ENCODE results near the gene FLYWCH2. TPM values are rescaled to one million over a fixed set of nuclear protein-coding genes. Genes with fewer than 3 reads are reported as not detected.
"Not testable (repeated sequence)": the region's sequence is repeated elsewhere in the genome, so short reads cannot be mapped to it uniquely, and the experiment has no call there.

The FLYWCH2 gene
- total RNA-seq, 2 donors from 2014 or later = 52.2 to 53.2 TPM

- Histone ChIP-seq H3K36me3 (peaks cover 84% of the 10 kb centered on the region), H3K27me3 (replicated peaks; ENCODE audit: insufficient read depth) (no peaks in the 10 kb centered on the region), H3K4me3 (no peak overlapping the region), H3K9me3 (no peaks in the 10 kb centered on the region), H3K27ac (no peak overlapping the region), H3K4me1 (ENCODE audit: control insufficient read depth in 1 of 2, low read depth in 2 of 2) (no peaks in the 10 kb centered on the region)
- ATAC-seq (ENCODE audit: insufficient number of reproducible peaks, low FRiP score, low read depth) = no peak
- no peak for DNase-seq (ENCODE audit: low spot score)
- no peak for TF ChIP-seq CTCF (IDR thresholded peaks at IDR 0.05)
Measured at GRCh38 chr16:2936436-2937011, 53.5 kb downstream of the FLYWCH2 start.

- no peak for TF ChIP-seq CTCF (IDR thresholded peaks at IDR 0.05)
- H3K9me3 ChIP-seq = no peaks in the 10 kb centered on the region
- H3K4me3 ChIP-seq = no peak overlapping the region
- H3K4me1 ChIP-seq (ENCODE audit: control insufficient read depth in 1 of 2, low read depth in 2 of 2) = no peaks in the 10 kb centered on the region
- ATAC-seq (ENCODE audit: insufficient number of reproducible peaks, low FRiP score, low read depth) (no peak), DNase-seq (ENCODE audit: low spot score) (no peak)
- H3K36me3 ChIP-seq = peaks cover 88% of the 10 kb centered on the region
- no peak overlapping the region for H3K27ac ChIP-seq
- H3K27me3 ChIP-seq (replicated peaks; ENCODE audit: insufficient read depth) = no peaks in the 10 kb centered on the region
Measured at GRCh38 chr16:2937170-2937569, 54.2 kb downstream of the FLYWCH2 start.

- no peak for TF ChIP-seq CTCF (IDR thresholded peaks at IDR 0.05)
- Histone ChIP-seq H3K4me3 (no peak overlapping the region), H3K9me3 (no peaks in the 10 kb centered on the region), H3K27ac (no peak overlapping the region), H3K4me1 (ENCODE audit: control insufficient read depth in 1 of 2, low read depth in 2 of 2) (no peaks in the 10 kb centered on the region), H3K36me3 (peaks cover 92% of the 10 kb centered on the region), H3K27me3 (replicated peaks; ENCODE audit: insufficient read depth) (no peaks in the 10 kb centered on the region)
- DNase-seq (ENCODE audit: low spot score) = no peak
- ATAC-seq (ENCODE audit: insufficient number of reproducible peaks, low FRiP score, low read depth) = no peak
Measured at GRCh38 chr16:2938206-2938605, 55.2 kb downstream of the FLYWCH2 start.

GRCh38 chr16:2939968-2940367, 57.0 kb downstream of the FLYWCH2 start:
- H3K9me3 ChIP-seq = no peaks in the 10 kb centered on the region

GRCh38 chr16:2942045-2942444, 59.0 kb downstream of the FLYWCH2 start:
- H3K9me3 ChIP-seq = no peaks in the 10 kb centered on the region
- no peak for DNase-seq (ENCODE audit: low spot score)
- H3K27ac ChIP-seq = no peak overlapping the region
- ATAC-seq (ENCODE audit: insufficient number of reproducible peaks, low FRiP score, low read depth) = no peak
- H3K27me3 ChIP-seq (replicated peaks; ENCODE audit: insufficient read depth) = no peaks in the 10 kb centered on the region
- H3K36me3 ChIP-seq = peaks cover 67% of the 10 kb centered on the region
- TF ChIP-seq CTCF (IDR thresholded peaks at IDR 0.05) = no peak
- no peaks in the 10 kb centered on the region for H3K4me1 ChIP-seq (ENCODE audit: control insufficient read depth in 1 of 2, low read depth in 2 of 2)
- H3K4me3 ChIP-seq = no peak overlapping the region

More at GRCh38 chr16:2939968-2940367, 57.0 kb downstream of the FLYWCH2 start:
- Histone ChIP-seq H3K36me3 (peaks cover 77% of the 10 kb centered on the region), H3K27me3 (replicated peaks; ENCODE audit: insufficient read depth) (no peaks in the 10 kb centered on the region), H3K27ac (no peak overlapping the region), H3K4me3 (no peak overlapping the region), H3K4me1 (ENCODE audit: control insufficient read depth in 1 of 2, low read depth in 2 of 2) (no peaks in the 10 kb centered on the region)
- no peak for TF ChIP-seq CTCF (IDR thresholded peaks at IDR 0.05)
- DNase-seq (ENCODE audit: low spot score) = no peak
- ATAC-seq (ENCODE audit: insufficient number of reproducible peaks, low FRiP score, low read depth) = no peak

- not testable (repeated sequence) for H3K27me3 ChIP-seq (replicated peaks; ENCODE audit: insufficient read depth); H3K4me1 ChIP-seq (ENCODE audit: control insufficient read depth in 1 of 2, low read depth in 2 of 2); DNase-seq (ENCODE audit: low spot score); H3K9me3 ChIP-seq; H3K4me3 ChIP-seq; ATAC-seq (ENCODE audit: insufficient number of reproducible peaks, low FRiP score, low read depth); H3K27ac ChIP-seq
- H3K36me3 ChIP-seq = peaks cover 52% of the 10 kb centered on the region
Measured at GRCh38 chr16:2943716-2944115, 60.7 kb downstream of the FLYWCH2 start.

Measured in thoracic aorta (tissue), 2 donors.